DMS114 treated with DMSO at 0.1 percent for 48 hours (cell line): Measurements from ENCODE around the gene HPCAL1.

Experiments used
- DNase-seq: peaks from one replicate; lab custom pipeline; 2025; ENCODE audit not compliant: unreplicated experiment; lab: John Stamatoyannopoulos, UW

The HPCAL1 gene

GRCh38 chr2:10269291-10269690 is 33.4 kb upstream of the HPCAL1 start:
- DNase-seq = no peak

DNA sequence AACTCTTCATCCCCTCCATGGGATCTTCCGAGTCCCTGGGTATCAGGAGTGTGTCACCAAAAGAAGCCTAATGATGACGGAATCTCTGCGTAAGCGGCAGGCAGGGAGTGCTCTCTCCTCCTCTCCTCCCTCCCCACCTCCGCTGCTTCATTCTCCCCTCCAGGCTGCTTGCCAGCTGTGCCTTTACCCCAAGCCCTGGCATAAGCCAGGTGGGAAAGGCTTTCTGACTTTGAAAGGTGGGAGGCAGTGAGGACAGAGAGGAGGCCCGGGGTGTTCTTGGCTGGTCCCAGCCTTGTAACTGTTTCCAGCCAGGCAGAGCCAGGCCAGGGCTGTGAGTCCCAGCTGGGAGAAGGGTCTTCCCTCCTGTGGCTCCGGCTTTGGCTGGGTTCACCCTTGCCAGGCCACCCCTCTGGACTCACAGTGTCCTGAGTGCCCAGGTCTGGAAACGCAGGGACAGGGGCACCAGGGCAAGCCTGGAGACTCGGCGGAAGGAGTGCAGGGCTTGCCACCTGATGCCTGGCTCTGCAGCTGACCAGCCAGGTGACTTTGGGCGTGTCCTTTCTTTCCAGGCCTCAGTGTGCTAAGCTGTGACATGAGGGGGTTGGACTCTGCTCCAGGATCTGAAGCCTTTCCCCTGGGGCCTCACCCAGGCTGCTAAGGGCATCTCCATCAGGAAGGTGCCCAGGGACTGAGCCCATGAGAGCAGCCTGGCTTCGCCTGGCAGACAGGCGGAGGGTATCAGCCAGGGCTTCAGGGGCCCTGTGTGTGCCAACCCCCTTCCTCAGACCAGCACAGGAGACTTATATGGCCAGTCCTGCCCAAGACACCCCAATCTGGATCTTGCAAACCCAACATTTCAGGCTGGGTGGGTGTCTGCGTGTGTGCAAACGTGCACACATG is 32.7 kb upstream of the HPCAL1 start:
- no peak for DNase-seq

- DNase-seq = no peak
Measured at GRCh38 chr2:10271509-10271908, 31.2 kb upstream of the HPCAL1 start.

DNA sequence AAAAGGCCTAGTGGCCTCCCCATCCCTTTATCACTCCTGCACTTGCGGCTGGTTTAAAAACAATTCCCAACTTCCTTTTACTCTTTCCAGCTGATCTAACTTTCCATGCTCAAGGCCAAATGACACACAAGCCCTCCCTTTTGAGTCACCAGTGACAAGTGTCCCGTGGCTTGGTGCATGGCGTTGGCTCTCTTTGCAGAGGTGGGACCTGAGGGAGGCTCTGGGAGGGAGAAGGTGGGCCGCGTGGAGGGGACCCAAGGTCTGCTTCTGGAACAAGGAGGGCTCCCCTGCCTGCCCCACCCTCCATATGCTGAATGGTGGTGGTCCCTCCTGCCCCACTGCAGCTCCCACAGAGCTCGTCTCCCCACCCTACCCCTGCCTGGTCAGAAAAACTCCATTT is 30.8 kb upstream of the HPCAL1 start:
- no peak for DNase-seq

DNA sequence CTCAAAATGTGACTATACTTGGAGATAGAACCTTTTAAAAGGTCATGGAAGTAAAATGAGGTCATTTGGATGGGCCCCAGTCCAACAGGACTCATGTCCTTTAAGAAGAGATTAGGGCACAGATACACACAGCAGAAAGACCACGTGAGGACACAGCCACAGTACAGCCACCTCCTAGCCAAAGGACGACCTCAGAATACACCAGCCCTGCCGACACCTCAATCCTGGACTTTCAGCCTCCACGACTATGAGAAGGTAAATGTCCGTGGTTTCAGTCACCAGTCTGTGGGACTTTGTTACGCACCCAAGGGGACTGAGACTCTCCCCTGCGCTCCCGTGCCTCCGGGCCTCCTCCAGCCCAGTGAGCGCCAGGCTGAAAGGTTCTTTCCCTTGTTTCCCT is 30.2 kb upstream of the HPCAL1 start:
- DNase-seq = no peak

DNA sequence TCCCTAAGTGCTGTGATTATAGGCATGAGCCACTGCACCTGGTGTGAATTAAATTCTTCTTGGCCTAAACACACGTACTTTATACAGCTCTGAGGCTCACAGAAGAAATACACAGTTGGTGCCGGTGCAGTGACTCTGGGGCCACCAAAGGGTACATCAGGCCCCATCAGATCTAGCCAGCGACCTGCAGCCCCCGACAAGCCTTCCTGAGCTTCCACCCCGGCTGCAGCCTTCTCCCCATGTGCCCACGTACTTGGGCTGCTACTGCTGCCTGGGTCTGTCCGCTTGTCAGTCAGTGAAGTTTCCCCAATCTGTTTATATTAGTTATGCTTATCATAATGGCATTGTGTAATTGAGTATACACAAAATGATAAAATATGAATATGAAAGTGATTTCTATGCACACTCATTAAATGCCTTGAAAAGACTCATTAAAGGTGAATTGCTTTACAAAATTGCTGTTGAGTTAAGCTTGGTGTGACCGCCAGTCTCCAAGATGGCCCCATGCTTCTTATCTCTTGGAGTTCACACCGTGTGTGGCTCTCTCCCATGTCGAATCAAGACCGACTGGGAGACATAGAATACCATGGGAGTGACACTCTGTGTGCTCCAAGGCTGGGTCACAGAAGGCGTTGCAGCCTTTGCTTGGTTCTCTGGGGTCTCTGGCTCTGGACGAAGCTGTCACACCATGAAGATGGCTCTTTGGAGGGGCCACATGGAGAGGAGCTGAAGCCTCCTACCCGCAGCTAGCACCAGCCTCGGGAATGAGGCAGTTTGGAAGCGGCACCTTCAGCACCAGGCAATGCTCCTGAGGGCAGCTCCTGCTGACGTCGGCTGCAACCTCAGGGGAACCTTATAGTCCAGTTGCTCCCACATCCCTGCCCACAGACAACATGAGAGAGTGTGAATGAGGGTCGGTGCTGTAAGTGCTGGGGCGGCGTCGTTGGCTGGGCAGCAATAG is 29.2 kb upstream of the HPCAL1 start:
- DNase-seq = no peak

DNA sequence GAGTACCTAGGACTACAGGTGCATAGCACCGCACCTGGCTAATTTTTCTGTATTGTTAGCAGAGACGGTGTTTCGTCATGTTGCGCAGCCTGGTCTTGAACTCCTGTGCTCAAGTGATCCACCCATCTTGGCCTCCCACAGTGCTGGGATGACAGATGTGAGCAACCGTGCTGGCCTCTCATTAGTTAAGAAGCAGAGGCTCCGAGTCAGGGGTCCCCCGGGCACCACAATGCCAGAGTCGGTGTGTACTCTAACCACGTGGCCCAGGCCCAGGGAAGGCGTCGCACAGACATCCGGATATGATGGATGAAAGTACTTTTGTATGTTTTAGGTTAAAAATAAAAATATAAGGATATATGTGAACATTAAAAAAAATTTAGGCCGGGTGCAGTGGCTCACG is 28.3 kb upstream of the HPCAL1 start:
- DNase-seq = no peak

DNA sequence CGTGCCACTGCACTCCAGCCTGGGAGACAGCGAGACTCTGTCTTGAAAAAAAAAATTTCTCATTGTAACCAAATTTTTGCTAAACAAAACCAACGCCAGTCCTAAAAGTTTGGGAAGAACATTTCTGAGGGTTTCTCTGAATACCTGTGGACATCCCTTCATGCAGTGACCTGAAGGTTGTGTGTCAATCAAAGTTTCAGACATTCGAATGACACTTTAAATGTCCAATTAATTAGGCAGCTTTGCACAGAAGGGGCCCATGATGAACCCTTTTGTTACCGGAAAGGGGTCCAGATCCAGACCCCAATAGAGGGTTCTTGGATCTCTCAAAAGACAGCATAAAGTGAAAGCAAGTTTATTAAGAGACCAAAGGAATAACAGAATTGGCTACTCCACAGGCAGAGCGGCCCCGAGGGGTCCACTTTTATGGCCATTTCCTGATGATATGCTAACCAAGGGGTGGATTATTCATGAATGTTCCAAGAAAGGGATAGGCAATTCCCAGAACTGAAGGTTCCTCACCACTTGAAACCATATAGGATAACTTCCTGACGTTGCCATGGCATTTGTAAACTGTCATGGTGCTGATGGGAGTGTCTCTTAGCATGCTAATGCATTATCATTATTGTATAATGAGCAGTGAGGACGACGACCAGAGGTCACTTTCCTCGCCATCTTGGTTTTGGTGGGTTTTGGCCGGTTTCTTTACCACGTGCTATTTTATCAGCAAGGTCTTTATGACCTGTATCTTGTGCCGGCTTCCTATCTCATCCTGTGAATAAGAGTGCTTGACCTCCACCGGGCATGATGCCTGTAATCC is 27.5 kb upstream of the HPCAL1 start:
- no peak for DNase-seq

DNA sequence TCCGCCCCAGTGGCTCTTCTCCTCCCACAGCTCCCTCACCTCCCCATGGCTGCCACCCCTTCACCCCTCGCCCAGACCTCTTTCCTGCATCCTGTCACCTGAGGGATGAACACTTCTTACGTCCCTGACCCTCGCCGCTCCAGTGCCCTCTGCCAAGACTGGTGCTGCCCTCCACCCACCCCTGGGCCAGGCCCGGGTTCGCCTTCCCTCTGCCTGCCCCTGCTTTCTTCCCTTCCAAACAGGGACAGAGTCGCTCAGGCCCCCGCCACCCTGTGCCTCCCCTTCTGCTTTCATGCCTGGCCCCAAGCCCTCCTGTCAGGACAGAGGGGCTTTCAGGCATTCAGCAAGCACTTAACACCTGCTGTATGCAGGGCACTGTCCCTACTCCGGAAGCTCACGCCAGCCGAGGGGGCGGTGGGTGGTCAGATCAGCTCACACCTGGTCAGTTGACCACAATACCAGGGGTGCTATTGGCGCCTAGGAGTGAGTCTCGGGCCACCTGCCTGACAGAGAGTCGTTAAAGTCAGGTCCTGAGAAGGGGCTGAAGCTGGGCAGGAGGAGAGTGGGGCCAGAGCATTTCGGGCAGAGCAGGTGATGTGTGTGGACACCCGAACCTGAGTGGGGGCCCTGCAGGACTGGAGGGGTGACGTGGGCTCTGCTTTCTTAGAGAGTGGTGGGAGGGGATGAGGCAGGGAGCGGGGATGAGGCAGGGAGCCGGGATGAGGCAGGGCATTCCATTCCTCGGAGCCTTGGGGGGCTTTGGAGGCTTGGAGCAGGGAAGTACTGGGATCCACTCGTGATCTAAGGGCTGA is 26.0 kb upstream of the HPCAL1 start:
- no peak for DNase-seq

GRCh38 chr2:10277293-10278028 is 25.2 kb upstream of the HPCAL1 start:
- no peak for DNase-seq

- DNase-seq = no peak
Measured at GRCh38 chr2:10278029-10278762, 24.5 kb upstream of the HPCAL1 start.

GRCh38 chr2:10278763-10279471 is 23.8 kb upstream of the HPCAL1 start:
- no peak for DNase-seq

- no peak for DNase-seq
Measured at GRCh38 chr2:10279472-10279870, 23.2 kb upstream of the HPCAL1 start.

- DNase-seq = no peak
Measured at GRCh38 chr2:10279946-10280463, 22.7 kb upstream of the HPCAL1 start.

DNA sequence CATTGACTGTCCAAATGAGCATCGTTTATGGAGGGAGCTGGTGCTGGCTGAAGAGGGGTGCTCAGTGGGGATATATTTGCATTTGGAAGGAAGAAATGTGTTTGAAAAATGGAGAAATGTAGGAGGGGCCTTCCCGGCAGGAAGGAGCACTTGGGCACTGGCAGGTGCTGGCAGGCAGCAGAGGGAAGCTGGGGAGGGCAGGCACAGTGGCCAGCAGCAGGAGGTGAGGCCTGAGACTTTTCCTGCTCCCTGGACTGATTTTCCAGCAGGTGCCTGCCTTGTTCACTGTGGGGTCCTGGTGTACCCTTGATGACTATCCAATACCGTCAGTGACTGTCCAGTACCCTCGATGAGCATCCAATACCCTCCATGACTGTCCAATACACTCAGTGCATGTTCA is 20.8 kb upstream of the HPCAL1 start:
- no peak for DNase-seq

GRCh38 chr2:10282611-10283105 is 20.0 kb upstream of the HPCAL1 start:
- DNase-seq = no peak

GRCh38 chr2:10283106-10284062 is 19.3 kb upstream of the HPCAL1 start:
- DNase-seq = no peak
